Nephron progenitor cell (in vitro differentiated cells): Measurements from ENCODE around the gene TNFRSF14.

Experiments
- DNase-seq: peaks from one replicate; pipeline ENCODE4 v3.0.0; 2021
- H3K27ac Mint-ChIP-seq: 2 replicates; pipeline ENCODE4 v1.8.0; 2021; ENCODE audit warnings: mild to moderate bottlenecking, moderate library complexity, mixed read lengths
- H3K27me3 Mint-ChIP-seq: 2 replicates; pipeline ENCODE4 v1.8.0; 2021; ENCODE audit warnings: mild to moderate bottlenecking, low read depth, mixed read lengths; ENCODE audit not compliant: poor library complexity
- H3K36me3 Mint-ChIP-seq: 2 replicates; pipeline ENCODE4 v1.8.0; 2021; ENCODE audit warnings: low read depth, mixed read lengths
- H3K4me1 Mint-ChIP-seq: 2 replicates; pipeline ENCODE4 v1.8.0; 2021; ENCODE audit warnings: mixed read lengths
- H3K4me3 Mint-ChIP-seq: 2 replicates; pipeline ENCODE4 v1.8.0; 2021; ENCODE audit warnings: mild to moderate bottlenecking, moderate library complexity, mixed read lengths
- H3K9me3 Mint-ChIP-seq: 2 replicates; pipeline ENCODE4 v1.8.0; 2021; ENCODE audit warnings: mild to moderate bottlenecking, moderate library complexity, mixed read lengths
- TF ChIP-seq, protein P1 (sequence below): fragments of 200-600 bp; sonication (generic); IDR thresholded peaks from 2 replicates; pipeline ENCODE4 v1.5.0; 2021; ENCODE audit warnings: antibody characterized with exemption

Gene TNFRSF14

DNA sequence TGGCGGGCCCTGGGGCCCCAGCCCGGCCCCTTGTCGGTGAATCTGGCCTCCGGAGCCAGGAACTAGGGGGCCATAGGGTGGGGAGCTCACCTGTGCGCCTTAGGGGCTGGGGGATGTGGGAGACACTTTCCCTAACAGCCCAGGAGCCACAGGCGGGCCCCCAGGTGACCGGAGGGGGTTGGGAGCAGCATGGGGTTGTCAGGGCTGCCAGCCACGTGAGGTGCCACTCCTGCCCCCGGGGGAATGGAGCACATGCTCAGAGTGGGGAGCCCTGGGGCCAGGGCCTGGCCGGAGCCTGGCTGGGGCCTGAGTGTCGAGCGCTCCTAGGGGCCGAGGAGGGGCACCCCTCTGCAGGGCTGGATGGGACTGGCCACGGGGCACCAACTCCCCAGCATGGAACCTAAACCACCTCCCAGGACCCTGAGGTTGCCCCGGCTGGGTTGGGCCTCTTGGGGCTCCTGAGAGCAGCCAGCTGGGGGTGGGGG, 50.3 kb downstream of the TNFRSF14 start:
- DNase-seq = no peak
- H3K4me3 Mint-ChIP-seq = no peak overlapping the region

GRCh38 chr1:2606881-2607621, 50.9 kb downstream of the TNFRSF14 start:
- H3K4me3 Mint-ChIP-seq = no peak overlapping the region
- TF ChIP-seq, protein P1, sequence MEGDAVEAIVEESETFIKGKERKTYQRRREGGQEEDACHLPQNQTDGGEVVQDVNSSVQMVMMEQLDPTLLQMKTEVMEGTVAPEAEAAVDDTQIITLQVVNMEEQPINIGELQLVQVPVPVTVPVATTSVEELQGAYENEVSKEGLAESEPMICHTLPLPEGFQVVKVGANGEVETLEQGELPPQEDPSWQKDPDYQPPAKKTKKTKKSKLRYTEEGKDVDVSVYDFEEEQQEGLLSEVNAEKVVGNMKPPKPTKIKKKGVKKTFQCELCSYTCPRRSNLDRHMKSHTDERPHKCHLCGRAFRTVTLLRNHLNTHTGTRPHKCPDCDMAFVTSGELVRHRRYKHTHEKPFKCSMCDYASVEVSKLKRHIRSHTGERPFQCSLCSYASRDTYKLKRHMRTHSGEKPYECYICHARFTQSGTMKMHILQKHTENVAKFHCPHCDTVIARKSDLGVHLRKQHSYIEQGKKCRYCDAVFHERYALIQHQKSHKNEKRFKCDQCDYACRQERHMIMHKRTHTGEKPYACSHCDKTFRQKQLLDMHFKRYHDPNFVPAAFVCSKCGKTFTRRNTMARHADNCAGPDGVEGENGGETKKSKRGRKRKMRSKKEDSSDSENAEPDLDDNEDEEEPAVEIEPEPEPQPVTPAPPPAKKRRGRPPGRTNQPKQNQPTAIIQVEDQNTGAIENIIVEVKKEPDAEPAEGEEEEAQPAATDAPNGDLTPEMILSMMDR = no peak
- H3K9me3 Mint-ChIP-seq = no peaks in the 10 kb centered on the region
- DNase-seq = peak; percentile 3
- H3K27ac Mint-ChIP-seq = no peak overlapping the region
- H3K4me1 Mint-ChIP-seq = no peaks in the 10 kb centered on the region
- H3K36me3 Mint-ChIP-seq = no peaks in the 10 kb centered on the region
- peaks cover 12% of the 10 kb centered on the region for H3K27me3 Mint-ChIP-seq

More for the DNA sequence above, 50.3 kb downstream of the TNFRSF14 start:
- H3K36me3 Mint-ChIP-seq = no peaks in the 10 kb centered on the region
- H3K27ac Mint-ChIP-seq = no peak overlapping the region
- H3K4me1 Mint-ChIP-seq = no peaks in the 10 kb centered on the region
- H3K9me3 Mint-ChIP-seq = no peaks in the 10 kb centered on the region
- TF ChIP-seq, protein P1 = no peak
- peaks cover 13% of the 10 kb centered on the region for H3K27me3 Mint-ChIP-seq

DNA sequence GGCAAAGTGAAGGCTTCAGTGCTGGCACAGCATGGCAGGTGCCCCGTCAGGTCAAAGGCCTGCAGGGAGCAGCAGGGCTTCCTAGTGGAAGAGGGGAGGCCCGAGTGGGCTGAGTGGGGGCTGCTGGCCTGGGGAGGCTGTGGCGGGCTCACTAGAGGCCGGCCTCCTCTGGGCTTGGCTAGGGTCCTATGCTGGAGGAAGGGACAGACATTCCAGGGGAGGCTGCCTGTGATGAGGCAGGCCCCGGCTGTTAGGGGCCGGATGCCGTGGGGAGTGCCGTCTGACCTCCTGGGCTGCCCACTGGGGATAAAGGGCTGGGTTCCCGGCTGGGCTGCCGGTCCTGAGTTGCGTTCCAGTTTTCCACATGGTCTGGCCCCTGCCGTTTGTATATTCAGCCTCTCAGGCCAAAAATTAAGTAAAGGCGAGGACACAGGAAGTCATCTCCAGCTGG, 51.5 kb downstream of the TNFRSF14 start:
- DNase-seq = no peak
- Mint-ChIP-seq H3K4me1 (no peaks in the 10 kb centered on the region), H3K4me3 (no peak overlapping the region), H3K27ac (no peak overlapping the region), H3K36me3 (no peaks in the 10 kb centered on the region), H3K9me3 (no peaks in the 10 kb centered on the region), H3K27me3 (peaks cover 10% of the 10 kb centered on the region)
- TF ChIP-seq, protein P1 = no peak

DNA sequence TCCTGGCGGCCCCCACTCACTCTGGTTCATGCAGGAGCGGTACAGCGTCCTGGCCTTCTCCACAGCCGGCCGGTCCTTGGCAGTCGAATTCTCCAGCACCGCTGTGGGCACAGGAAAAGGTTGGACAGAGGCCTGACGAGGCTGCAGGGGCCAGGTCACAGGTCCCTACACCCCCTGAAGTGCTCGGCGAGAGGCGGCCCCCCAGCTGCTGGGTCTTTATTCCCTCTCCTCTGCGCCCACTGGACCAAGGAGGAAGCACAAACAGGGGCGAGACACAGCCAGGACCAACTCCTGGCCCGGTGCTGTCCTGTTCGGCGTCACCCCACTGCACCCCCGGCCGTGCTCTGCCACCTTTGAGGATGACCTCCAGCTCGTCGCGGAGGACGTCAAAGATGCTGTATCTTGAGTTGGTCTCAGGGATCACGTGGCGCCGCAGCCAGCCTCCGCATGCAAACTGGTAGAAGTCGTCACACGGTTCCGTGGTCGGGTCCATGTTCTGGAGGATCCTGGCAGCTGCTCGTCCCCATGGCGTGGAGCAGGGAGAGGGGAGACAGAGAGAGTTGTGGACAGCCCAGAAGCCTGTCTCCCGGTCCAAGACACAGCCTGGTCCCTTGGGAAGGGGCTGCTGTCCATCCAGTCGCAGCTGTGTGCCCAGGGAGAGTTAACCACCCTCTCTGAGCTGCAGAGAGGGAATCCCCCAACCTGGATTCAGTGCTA, 53.3 kb downstream of the TNFRSF14 start:
- DNase-seq = peak; percentile 4
- TF ChIP-seq, protein P1 = no peak
- H3K4me3 Mint-ChIP-seq = no peak overlapping the region
- H3K36me3 Mint-ChIP-seq = no peaks in the 10 kb centered on the region
- peaks cover 15% of the 10 kb centered on the region for H3K27me3 Mint-ChIP-seq
- no peak overlapping the region for H3K27ac Mint-ChIP-seq
- no peaks in the 10 kb centered on the region for H3K4me1 Mint-ChIP-seq
- peaks cover 16% of the 10 kb centered on the region for H3K9me3 Mint-ChIP-seq

- Mint-ChIP-seq H3K27ac (no peak overlapping the region), H3K36me3 (no peaks in the 10 kb centered on the region), H3K9me3 (peaks cover 25% of the 10 kb centered on the region), H3K4me3 (no peak overlapping the region), H3K4me1 (no peaks in the 10 kb centered on the region), H3K27me3 (peaks cover 15% of the 10 kb centered on the region)
- TF ChIP-seq, protein P1 = no peak
- peak; percentile 2 for DNase-seq
These were observed 54.1 kb downstream of the TNFRSF14 start for GRCh38 chr1:2610036-2610959.
